Activated CD4-positive, alpha-beta memory T cell treated with anti-CD3 and anti-CD28 coated beads, Interleukin-2, amount 10 ng/mL, durations not matched to agents 7 days and 5 days (primary cell): ENCODE results near the gene TMEM165. TPM values are rescaled to one million over a fixed set of nuclear protein-coding genes. Genes with fewer than 3 reads are reported as not detected.

Experiments used
- CTCF ChIA-PET: fragments of 350-600 bp; sonication (Branson Sonifier 250); formaldehyde crosslinking; loops from one replicate; lab custom pipeline; 2021; ENCODE audit warnings: antibody characterized with exemption, inconsistent platforms; lab: Charles Lee
- POLR2A ChIA-PET: fragments of 350-600 bp; sonication (Branson Sonifier 250); formaldehyde crosslinking; loops from one replicate; lab custom pipeline; 2021; ENCODE audit warnings: antibody characterized with exemption; lab: Charles Lee
- DNase-seq: peaks from one replicate; pipeline ENCODE4 v3.0.0-alpha.2; 2020
- H3K27ac Mint-ChIP-seq: one replicate; pipeline ENCODE4 v1.8.0; 2021; ENCODE audit warnings: mild to moderate bottlenecking, mixed read lengths
- H3K27me3 Mint-ChIP-seq: one replicate; pipeline ENCODE4 v1.8.0; 2021; ENCODE audit warnings: mixed read lengths
- H3K36me3 Mint-ChIP-seq: one replicate; pipeline ENCODE4 v1.8.0; 2021; ENCODE audit warnings: low read depth, mixed read lengths
- H3K4me1 Mint-ChIP-seq: one replicate; pipeline ENCODE4 v1.8.0; 2021; ENCODE audit warnings: mixed read lengths
- H3K4me3 Mint-ChIP-seq: one replicate; pipeline ENCODE4 v1.8.0; 2021; ENCODE audit warnings: mild to moderate bottlenecking, mixed read lengths
- H3K9me3 Mint-ChIP-seq: one replicate; pipeline ENCODE4 v1.8.0; 2021; ENCODE audit warnings: mixed read lengths
- total RNA-seq, 2 experiments: library from RNA; stranded (reverse); gene quantifications; one replicate each; pipeline ENCODE4 v1.2.3, GENCODE V29; 2021

The TMEM165 gene
- total RNA-seq, 2 experiments from 2014 or later: 68.2 to 70.1 TPM

DNA sequence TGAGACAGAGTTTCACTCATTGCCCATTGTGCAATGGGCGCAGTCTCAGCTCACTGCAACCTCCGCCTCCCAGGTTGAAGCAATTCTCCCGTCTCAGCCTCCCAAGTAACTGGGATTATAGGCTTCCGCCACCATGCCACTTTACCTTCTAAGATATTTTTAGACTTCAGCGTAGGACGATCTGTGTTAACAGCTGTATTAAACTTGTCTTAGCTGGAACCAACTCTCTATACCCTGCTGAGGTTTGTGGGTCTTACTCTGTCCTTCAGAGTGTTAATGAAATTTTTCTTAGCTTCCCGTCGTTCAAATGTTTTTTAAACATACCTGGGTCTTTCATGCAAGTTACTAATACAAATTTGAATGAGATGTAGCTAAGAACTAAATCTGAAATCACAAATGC, 14.7 kb downstream of the TMEM165 start:
- no peak for DNase-seq
- Mint-ChIP-seq H3K4me1 (peaks cover 34% of the 10 kb centered on the region), H3K27ac (no peak overlapping the region), H3K27me3 (no peaks in the 10 kb centered on the region), H3K36me3 (peaks cover 30% of the 10 kb centered on the region), H3K4me3 (no peak overlapping the region), H3K9me3 (no peaks in the 10 kb centered on the region)
- POLR2A ChIA-PET: interaction anchor here (0.6 to 1.1 kb wide), 3 partner anchors 8 to 64 kb away, joined by 3 to 5 read pairs (median 5); partner anchors contain the start of genes SRD5A3 and TMEM165
- CTCF ChIA-PET: interaction anchor here (2.1 kb wide), 1 partner anchor 64 kb away, joined by 8 read pairs; the partner anchor contains the start of gene SRD5A3

DNA sequence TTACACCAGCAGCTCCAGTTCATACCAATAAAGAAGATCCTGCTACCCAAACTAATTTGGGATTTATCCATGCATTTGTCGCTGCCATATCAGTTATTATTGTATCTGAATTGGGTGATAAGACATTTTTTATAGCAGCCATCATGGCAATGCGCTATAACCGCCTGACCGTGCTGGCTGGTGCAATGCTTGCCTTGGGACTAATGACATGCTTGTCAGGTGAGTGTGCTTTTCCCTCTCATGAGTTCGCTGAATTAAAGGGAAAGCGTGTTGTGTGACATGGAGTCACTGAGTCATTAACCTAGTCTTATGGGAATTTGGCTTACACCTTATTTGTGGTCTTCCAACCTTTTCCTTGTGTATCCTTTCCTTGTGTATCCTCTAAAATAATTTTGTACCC, 15.9 kb downstream of the TMEM165 start:
- CTCF ChIA-PET: interaction anchor here (2.1 kb wide), 1 partner anchor 65 kb away, joined by 8 read pairs; the partner anchor contains the start of gene SRD5A3
- H3K27me3 Mint-ChIP-seq: no peaks in the 10 kb centered on the region
- POLR2A ChIA-PET: no interaction called here

DNA sequence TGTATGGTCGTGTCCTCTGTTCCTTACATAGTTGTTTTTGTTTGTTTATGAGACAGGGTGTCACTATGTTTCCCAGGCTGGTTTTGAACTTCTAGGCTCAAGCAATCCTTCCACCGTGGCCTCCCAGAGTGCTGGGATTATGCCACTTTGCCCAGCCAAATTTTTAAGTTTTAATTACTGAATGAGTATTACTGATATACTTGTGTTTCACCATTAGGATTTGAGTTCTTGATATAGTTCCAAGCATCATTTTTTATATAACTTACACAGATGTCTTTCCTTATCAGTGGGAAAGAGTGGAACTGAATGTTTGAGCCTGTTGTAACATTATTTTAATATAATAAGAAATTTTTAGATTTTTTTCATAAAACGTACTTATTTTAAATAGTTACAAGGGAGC, 20.4 kb downstream of the TMEM165 start:
- H3K27me3 Mint-ChIP-seq: no peaks in the 10 kb centered on the region
- DNase-seq: no peak
- ChIA-PET CTCF (no interaction called here), POLR2A (no interaction called here)
- H3K36me3 Mint-ChIP-seq: peaks cover 45% of the 10 kb centered on the region
- no peak overlapping the region for H3K4me3 Mint-ChIP-seq
- H3K9me3 Mint-ChIP-seq: no peaks in the 10 kb centered on the region
- H3K27ac Mint-ChIP-seq: no peak overlapping the region
- peaks cover 3% of the 10 kb centered on the region for H3K4me1 Mint-ChIP-seq

More for the DNA sequence above, 15.9 kb downstream of the TMEM165 start:
- no peak overlapping the region for H3K27ac Mint-ChIP-seq
- H3K4me3 Mint-ChIP-seq: no peak overlapping the region
- peaks cover 25% of the 10 kb centered on the region for H3K36me3 Mint-ChIP-seq
- no peak for DNase-seq
- peaks cover 25% of the 10 kb centered on the region for H3K4me1 Mint-ChIP-seq
- no peaks in the 10 kb centered on the region for H3K9me3 Mint-ChIP-seq

DNA sequence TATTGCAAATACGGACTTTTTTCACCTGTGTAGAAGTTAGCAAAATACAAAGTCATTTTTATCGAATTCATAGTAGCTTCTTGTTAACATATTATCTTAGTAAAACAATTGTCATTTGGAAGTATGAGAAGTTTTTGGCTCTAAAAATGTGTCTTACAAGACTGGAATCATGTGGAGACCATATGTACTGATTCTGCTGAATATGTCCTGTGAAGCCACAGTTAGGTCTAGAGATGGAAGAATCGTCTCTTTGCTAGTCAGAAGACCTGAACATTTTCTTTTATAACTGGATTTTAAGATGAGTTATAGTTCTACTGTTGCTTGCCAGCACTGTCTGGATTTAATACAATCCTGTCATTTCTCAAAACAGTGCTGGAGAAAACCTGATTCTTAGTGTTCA, 29.0 kb downstream of the TMEM165 start:
- ChIA-PET CTCF (no interaction called here), POLR2A (interaction anchor here (1.1 kb wide), 1 partner anchor 11 kb away, joined by 3 read pairs; no protein-coding TSS in a partner anchor)
- Mint-ChIP-seq H3K27ac (no peak overlapping the region), H3K4me3 (no peak overlapping the region), H3K4me1 (peaks cover 1% of the 10 kb centered on the region), H3K27me3 (no peaks in the 10 kb centered on the region), H3K36me3 (peaks cover 72% of the 10 kb centered on the region), H3K9me3 (no peaks in the 10 kb centered on the region)
- DNase-seq: no peak

DNA sequence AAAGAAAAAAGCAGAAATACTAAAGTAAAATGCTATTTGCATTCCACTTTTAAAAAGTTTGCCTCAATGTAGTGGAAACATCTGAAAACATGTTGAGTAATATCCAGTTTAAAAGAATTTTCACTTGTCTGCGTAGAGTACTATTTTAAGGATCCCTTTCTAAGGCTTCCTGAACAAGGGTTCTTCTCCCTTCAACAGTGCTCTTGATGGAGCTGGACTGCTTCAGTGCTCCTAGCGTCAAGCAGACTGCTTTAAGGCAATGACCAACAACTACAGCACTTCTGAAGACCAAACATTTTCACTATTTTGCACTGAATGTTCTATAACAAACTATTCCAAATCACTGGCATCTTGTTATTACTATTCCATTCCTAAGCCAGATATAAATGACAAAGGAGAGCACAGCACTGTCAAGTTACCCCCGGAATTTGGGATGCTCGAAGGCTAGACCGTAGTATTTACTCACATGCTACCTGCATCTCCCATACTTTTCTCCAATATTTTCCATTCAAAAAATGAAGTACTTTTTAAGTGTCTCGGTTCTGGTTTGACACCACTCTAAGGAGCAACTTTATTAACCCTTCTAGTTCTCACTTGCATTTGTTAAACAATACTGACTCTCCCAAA, 36.1 kb downstream of the TMEM165 start:
- Mint-ChIP-seq H3K27me3 (no peaks in the 10 kb centered on the region), H3K9me3 (no peaks in the 10 kb centered on the region), H3K36me3 (peaks cover 53% of the 10 kb centered on the region), H3K4me3 (no peak overlapping the region), H3K4me1 (peaks cover 15% of the 10 kb centered on the region), H3K27ac (no peak overlapping the region)
- ChIA-PET POLR2A (interaction anchor here (1.0 kb wide), 1 partner anchor 14 kb away, joined by 3 read pairs; no protein-coding TSS in a partner anchor), CTCF (interaction anchor here (0.6 kb wide), 1 partner anchor 59 kb away, joined by 4 read pairs; no protein-coding TSS in a partner anchor)
- no peak for DNase-seq

DNA sequence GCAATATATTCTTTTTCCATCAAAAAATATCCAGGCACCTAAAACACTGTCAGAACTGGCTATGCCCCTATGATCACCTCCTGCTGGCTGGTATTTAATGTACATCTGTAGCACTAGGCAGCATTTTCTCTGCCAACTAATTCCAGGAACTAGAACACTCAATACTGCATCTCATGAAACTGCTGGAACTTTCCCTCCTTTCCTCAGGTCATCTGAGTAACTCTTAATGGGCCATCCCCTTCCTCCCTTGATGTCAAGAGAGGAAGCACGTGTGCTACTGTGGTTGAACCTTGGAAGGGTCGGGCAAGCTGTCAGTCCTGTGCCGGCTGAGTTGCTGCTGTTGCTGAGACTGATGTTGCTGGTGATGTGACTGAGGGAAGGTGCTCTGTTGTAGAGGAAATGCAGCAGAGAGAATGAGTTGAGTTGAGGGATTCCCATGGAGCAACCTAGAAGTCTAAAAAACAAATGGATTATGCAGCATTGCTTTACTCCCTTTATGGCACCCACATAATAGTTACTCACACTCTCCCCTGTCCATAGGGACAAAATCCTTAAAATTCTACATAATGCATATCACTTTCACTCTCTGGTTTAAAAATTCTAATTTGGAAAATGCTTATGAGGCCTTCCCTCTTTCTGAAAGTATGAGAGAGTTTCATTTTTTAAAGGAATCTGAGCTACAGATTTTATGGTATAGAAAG, 39.5 kb downstream of the TMEM165 start:
- Mint-ChIP-seq H3K4me3 (no peak overlapping the region), H3K9me3 (no peaks in the 10 kb centered on the region), H3K36me3 (peaks cover 54% of the 10 kb centered on the region), H3K4me1 (peaks cover 17% of the 10 kb centered on the region), H3K27ac (no peak overlapping the region), H3K27me3 (no peaks in the 10 kb centered on the region)
- peak; percentile 41 for DNase-seq
- ChIA-PET POLR2A (interaction anchor here (1.1 to 1.7 kb wide), 4 partner anchors 10 to 89 kb away, joined by 3 to 6 read pairs (median 4); partner anchors contain the start of gene SRD5A3), CTCF (interaction anchor here (0.6 kb wide), 1 partner anchor 14 kb away, joined by 3 read pairs; no protein-coding TSS in a partner anchor)

DNA sequence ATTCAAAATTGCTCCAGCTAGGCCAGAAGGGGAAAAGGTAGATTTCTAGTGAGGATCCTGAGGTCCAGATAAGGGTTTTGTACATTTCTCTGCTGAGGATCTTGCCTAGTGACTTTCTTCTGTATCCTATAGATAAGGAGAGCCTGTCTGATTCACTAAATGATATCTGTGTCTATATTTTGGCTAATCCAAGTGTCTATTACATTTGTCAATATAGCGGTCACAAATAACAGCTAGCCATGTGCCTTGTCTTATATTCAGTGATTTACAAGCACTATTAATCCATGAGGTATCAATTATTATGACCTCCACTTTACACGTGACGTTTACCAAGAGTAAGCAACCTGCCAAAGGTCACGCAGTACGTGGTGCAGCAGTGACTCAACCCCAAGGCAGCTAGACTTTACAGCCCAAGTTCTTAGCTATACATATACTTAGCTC, 41.6 kb downstream of the TMEM165 start:
- Mint-ChIP-seq H3K36me3 (peaks cover 50% of the 10 kb centered on the region), H3K27ac (no peak overlapping the region), H3K27me3 (no peaks in the 10 kb centered on the region), H3K9me3 (no peaks in the 10 kb centered on the region), H3K4me3 (no peak overlapping the region), H3K4me1 (peaks cover 20% of the 10 kb centered on the region)
- POLR2A ChIA-PET: interaction anchor here (0.7 to 1.7 kb wide), 4 partner anchors 8 to 253 kb away, joined by 3 to 6 read pairs (median 4); no protein-coding TSS in a partner anchor
- DNase-seq: no peak
- CTCF ChIA-PET: interaction anchor here (1.0 to 1.7 kb wide), 3 partner anchors 9 to 92 kb away, joined by 3 to 7 read pairs (median 4); partner anchors contain the start of gene SRD5A3

DNA sequence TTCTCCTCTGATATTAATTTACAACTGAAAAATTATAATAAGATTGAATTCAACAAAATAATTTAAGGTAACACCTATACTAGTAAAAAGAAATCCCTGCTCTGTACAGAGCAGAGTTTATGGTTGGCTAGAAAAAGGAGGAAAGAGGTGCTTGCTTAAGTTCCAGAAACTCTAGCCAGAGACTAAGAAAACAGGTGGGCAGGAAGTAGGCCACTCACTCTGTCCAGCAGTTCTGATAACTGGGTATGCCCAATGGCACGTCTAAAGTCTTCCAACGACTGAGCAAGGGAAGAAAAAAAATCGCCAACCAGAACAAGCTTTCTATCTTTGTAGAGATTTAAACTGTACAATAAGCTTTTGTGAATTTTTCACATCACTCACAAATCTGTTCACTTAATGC, 42.1 kb downstream of the TMEM165 start:
- no peak overlapping the region for H3K4me3 Mint-ChIP-seq
- POLR2A ChIA-PET: interaction anchor here (0.8 to 1.7 kb wide), 2 partner anchors 9 to 11 kb away, joined by 3 to 5 read pairs; no protein-coding TSS in a partner anchor
- no peak overlapping the region for H3K27ac Mint-ChIP-seq

DNA sequence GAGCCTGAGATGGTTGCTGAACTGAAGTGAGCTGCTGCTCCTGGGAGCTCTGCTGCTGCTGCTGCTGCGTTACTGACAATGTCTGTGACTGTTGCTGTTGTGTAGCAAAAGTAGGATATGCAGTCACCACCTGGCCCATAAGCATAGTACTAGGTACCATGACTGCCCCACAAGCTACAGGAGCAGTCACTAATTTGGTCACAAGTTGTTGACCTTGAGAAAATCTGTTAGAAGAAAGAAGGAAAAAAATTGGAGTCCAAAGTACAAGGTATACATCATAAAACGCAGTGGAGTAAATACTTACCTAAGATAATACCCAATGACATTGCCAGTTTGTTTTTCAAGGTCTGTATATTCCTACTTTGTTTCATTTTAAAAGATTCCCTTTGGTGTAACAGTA, 42.6 kb downstream of the TMEM165 start:
- Mint-ChIP-seq H3K27me3 (no peaks in the 10 kb centered on the region), H3K4me3 (no peak overlapping the region), H3K9me3 (no peaks in the 10 kb centered on the region), H3K27ac (no peak overlapping the region), H3K36me3 (peaks cover 46% of the 10 kb centered on the region), H3K4me1 (peaks cover 23% of the 10 kb centered on the region)
- CTCF ChIA-PET: interaction anchor here (1.0 kb wide), 1 partner anchor 93 kb away, joined by 3 read pairs; the partner anchor contains the start of gene SRD5A3
- POLR2A ChIA-PET: interaction anchor here (0.9 kb wide), 1 partner anchor 108 kb away, joined by 4 read pairs; no protein-coding TSS in a partner anchor
- no peak for DNase-seq

More for the DNA sequence above, 42.1 kb downstream of the TMEM165 start:
- H3K4me1 Mint-ChIP-seq: peaks cover 23% of the 10 kb centered on the region
- H3K27me3 Mint-ChIP-seq: no peaks in the 10 kb centered on the region
- no peaks in the 10 kb centered on the region for H3K9me3 Mint-ChIP-seq
- CTCF ChIA-PET: interaction anchor here (1.0 to 1.7 kb wide), 3 partner anchors 8 to 92 kb away, joined by 3 to 7 read pairs (median 4); partner anchors contain the start of gene SRD5A3
- no peak for DNase-seq
- H3K36me3 Mint-ChIP-seq: peaks cover 50% of the 10 kb centered on the region

DNA sequence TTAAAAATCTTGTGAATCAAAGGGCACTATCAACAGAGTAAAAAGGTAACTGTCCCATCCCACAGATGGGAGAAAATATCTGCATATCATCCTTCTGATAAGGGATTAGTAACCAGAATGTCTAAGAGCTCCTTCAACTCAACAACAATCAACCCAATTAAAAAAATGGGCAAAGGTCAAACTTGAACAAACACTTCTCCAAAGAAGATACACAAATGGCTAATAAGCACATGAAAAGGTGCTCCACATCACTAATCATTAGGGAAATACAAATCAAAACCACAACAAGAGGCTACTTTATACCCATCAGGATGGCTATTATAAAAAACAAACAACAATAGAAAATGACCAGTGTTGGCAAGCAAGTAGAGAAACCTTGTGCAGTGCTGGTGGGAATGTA, 43.3 kb downstream of the TMEM165 start:
- Mint-ChIP-seq H3K9me3 (no peaks in the 10 kb centered on the region), H3K36me3 (peaks cover 45% of the 10 kb centered on the region), H3K4me3 (no peak overlapping the region), H3K27me3 (no peaks in the 10 kb centered on the region), H3K4me1 (peaks cover 23% of the 10 kb centered on the region), H3K27ac (no peak overlapping the region)
- DNase-seq: no peak
- ChIA-PET POLR2A (interaction anchor here (0.9 kb wide), 1 partner anchor 107 kb away, joined by 4 read pairs; no protein-coding TSS in a partner anchor), CTCF (no interaction called here)

DNA sequence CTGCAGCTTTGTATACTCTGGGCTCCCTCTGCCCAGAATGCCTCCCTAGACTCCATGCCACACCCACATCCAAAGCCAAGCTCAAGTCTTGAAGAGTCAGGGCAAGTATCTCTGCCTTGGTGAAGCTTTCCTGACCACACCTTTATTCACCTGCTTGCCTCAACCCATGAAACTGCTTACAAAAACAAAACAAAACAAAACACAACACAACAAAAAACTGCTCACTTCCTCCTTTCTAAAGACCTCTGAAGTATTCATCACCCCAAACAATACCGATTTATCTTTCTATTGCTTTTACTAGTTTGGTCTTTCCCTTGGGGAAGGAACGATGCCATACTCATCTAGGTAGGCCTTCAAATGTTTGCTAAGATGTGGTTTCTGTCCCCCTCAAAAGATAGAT, 45.0 kb downstream of the TMEM165 start:
- Mint-ChIP-seq H3K4me3 (no peak overlapping the region), H3K27ac (peak overlapping the region; percentile 2), H3K27me3 (no peaks in the 10 kb centered on the region), H3K4me1 (peaks cover 7% of the 10 kb centered on the region), H3K9me3 (no peaks in the 10 kb centered on the region), H3K36me3 (peaks cover 32% of the 10 kb centered on the region)
- ChIA-PET POLR2A (interaction anchor here (1.7 kb wide), 1 partner anchor 105 kb away, joined by 4 read pairs; no protein-coding TSS in a partner anchor), CTCF (no interaction called here)
- DNase-seq: no peak

DNA sequence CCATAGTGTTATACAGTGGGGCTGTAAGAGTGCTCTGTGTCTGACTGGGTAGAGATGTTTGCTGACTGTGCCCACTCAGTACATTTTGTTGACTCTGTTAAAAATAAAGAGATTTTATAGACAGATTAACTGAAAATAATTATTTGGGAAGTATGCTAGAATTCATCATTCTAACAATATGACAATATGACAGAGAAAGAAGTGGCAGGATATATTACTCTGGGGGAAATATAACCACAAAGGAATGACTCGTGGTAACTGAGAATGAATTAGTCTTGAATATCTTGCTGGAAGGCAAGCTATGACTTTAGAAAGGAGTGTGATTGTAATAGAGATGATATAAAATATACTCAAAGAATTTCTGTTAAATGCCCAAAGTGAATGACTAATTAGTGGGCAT, 46.8 kb downstream of the TMEM165 start:
- no peak for DNase-seq
- no peaks in the 10 kb centered on the region for H3K27me3 Mint-ChIP-seq
- H3K4me1 Mint-ChIP-seq: peaks cover 10% of the 10 kb centered on the region
- H3K9me3 Mint-ChIP-seq: no peaks in the 10 kb centered on the region
- peaks cover 32% of the 10 kb centered on the region for H3K36me3 Mint-ChIP-seq
- no peak overlapping the region for H3K27ac Mint-ChIP-seq
- CTCF ChIA-PET: interaction anchor here (0.6 kb wide), 1 partner anchor 195 kb away, joined by 5 read pairs; no protein-coding TSS in a partner anchor
- no peak overlapping the region for H3K4me3 Mint-ChIP-seq
- POLR2A ChIA-PET: no interaction called here
